HG03135 (cell line): Measurements from ENCODE around the gene WNT3A.

Experiments
- ATAC-seq: cut with Tn5 transposase; IDR thresholded peaks from one replicate; pipeline ENCODE4 v1.9.1; 2021; ENCODE audit warnings: mild to moderate bottlenecking, moderate library complexity; ENCODE audit not compliant: unreplicated experiment

WNT3A gene

DNA sequence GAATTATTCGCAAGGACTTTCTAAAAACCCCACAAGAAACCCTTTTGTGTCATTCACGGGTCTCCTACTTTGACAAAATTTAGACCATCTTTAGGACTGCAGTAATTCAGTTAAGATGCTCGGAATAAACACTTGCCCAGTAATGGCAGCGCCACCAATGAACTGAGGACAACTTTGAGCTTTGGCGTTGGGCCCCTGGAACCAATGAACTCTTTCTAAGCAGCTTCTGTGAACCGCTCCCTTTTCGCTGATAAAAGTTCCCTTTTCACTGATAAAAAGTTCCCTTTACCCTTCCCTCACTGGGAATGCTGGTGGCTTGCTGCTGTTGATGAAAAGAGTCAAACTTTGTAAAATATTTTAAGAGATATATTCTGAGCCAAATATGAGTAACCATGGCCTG is 103.8 kb downstream of the WNT3A start:
- ATAC-seq: no peak
